ENCODE measurements around the gene DACH1.

The DACH1 gene

DNA sequence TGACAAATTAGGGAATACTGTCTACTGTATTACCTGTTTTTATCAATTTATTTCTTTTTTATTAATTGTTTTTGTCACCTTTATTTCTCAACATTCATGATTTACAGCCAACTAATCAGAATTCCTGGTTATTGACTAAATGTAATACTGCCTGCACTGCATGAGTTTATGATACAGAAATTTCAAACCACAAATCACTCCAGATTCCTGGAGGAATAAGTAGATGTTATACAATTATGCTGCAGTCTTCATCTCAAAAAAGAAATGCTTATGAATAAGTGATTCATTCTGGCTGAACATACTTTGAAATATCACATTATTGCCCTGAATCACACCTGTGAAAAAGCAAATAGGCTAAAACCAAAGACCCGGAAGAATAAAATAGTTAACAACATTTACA, 249.7 kb downstream of the DACH1 start:
- DNase-seq = no peak

DNA sequence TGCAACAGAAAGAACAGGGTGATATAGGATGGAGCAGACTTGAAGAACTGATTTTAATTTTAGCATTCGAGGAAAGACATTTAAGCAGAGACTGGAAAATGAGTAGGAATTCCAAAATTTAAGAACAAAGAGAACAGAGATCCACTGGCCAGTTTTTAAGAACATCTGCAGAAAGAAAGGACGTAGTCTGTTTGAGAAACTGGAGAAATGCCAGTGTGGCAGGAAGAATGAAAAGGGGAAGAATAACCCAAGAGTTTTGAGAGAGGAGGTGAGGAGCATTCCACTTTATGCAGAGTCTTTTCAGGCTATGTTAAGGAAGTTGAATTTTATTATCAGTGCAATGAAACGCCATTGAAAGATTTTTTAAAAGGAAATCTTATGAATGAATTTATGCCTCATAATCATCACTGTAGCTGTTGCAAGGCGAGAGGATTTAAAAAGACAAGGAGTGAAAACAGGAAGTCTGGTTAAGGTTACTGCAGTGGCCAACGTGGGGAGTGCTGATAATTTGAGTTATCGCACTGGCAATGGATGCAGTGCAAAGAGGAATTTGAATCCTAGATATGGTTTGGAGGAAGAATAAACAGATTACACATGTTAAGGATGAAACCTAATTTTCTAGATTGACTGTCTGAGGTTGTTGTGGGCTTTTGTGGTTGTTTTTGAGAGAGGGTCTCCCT, 253.8 kb downstream of the DACH1 start:
- no peak for DNase-seq

DNA sequence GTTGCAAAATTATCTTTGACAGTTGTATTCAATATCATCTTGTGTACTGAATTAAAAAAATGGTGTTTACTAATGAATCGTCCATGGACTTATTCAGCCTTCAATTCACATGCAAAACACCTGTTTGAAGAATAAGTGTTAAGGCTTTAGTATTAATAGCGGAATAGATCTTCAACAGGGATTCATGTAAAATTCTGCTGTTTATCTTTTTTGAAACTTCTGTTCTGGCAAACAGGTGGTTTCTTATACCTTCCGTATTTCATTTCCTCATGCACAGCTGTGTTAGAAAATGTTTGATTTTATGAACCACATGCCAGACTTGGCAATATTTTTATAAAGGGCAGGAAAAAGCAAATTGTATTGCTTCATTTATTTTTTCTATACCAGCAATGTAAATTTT, 255.7 kb downstream of the DACH1 start:
- DNase-seq = no peak

DNA sequence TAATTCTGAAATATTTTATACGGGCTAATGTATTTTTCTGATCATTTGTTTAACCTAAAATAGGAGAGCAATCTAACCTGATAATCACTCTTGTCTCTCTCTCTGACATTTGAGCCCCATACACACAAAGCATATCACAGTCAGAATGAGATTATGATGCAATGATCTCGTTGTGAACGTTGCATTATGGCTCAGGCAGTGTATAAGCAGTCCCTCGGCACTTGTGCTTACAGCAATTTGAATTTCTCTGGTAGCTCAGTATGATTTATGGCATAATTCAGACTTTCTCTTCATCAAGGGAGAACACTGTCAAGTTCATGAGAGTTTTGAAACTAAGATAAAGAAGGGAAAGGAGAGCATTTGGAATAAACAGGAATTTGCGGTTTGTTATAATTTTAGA, 256.1 kb downstream of the DACH1 start:
- DNase-seq = no peak

GRCh38 chr13:71609271-71609670, 257.7 kb downstream of the DACH1 start:
- no peak for DNase-seq

DNA sequence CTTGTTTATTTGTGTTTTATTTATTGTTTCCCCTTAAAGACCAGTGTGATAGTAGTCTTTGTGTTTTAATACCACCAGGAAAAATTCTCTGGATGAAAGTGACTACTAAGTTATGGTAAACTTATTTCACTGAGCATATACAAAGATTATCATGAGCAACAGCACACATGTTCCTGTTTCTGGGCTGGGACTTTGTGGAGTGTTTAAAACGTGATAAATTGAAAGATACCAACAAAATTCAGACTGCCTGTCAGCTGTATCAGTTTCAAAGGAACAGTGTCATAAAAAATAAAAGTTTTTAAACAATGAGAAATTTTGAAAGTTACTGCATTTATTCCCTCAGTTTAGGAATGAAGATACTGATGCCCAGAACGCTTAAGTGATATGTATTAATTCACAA, 259.4 kb downstream of the DACH1 start:
- no peak for DNase-seq

DNA sequence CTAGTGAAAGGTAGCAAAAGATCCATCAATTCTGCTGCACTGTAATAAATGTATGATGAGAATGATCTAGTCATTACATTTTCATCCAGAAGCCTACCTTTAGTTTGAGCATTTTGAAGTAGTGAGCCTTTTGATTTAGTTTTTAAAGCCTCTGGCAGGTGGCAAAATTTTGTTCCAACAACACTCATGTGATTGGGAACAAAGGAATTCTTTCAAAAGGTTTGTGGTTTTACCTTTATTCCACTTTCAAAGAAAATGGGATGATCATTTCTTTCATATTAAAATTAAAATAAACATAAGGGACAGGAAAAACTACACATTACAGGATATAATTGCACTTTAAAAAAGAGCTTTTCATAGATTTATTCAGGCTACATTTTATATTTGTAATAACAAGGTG, 260.2 kb downstream of the DACH1 start:
- DNase-seq = no peak

GRCh38 chr13:71605744-71606143, 261.3 kb downstream of the DACH1 start:
- no peak for DNase-seq

GRCh38 chr13:71603255-71603654, 263.7 kb downstream of the DACH1 start:
- no peak for DNase-seq

DNA sequence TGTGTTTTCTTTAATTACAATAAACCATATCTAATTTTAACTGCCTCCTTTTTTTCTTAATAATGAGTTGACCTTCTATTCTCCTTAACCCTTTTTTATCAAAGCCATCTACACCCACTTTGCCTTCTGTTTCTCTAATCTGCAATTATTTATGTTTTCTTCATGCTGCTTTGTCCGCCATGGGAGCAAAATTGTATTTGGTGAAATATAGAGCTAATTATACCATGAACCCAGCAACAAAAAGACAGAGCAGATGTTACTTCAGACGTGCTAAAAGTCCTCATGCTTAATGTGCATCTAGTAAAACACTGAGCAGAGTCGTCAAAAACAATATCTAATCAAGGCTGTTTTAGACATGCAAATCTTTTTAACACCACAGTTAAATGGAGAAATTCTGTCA, 264.7 kb downstream of the DACH1 start:
- no peak for DNase-seq

DNA sequence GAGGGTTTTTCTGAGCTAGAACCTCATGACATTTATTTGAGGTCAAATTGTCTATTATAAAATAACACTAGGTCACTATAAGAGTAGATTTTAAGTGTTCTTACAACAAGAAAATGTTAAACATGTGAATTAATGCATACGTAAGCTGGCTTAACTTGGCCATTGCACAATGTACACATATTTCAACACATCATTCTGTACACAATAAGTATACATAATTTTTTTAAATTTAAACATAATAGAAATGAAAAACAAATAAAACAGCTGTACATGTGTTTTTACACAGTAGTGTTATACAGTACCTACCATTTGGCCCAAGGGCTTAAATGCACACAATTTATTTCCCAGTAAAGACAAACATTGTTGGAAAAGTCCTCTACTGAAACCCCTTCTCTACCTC, 269.9 kb downstream of the DACH1 start:
- DNase-seq = no peak

GRCh38 chr13:71596116-71596515, 270.9 kb downstream of the DACH1 start:
- no peak for DNase-seq

- DNase-seq = no peak
Observed at GRCh38 chr13:71593566-71593965, 273.4 kb downstream of the DACH1 start.

DNA sequence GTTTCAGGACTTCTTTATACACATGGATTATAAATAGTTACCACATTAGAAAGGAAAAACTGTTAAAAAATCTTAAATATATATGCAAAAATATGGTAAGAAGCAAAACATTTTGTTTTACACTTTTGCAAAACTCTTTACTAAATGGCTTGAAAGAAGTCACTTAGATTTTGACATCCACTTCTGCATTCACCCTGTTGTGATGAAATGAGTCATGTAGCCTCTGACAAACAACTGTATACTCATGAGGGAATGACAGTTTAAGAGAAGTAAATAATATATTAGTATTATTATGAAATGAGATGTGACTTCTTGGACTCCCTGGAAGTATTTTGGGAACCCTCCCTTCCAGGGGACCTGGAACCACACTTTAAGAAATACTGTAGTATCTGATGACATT, 275.6 kb downstream of the DACH1 start:
- no peak for DNase-seq

GRCh38 chr13:71590654-71591148, 276.3 kb downstream of the DACH1 start:
- no peak for DNase-seq

GRCh38 chr13:71589032-71589431, 278.0 kb downstream of the DACH1 start:
- no peak for DNase-seq

- DNase-seq = no peak
Observed at GRCh38 chr13:71587817-71588216, 279.2 kb downstream of the DACH1 start.

DNA sequence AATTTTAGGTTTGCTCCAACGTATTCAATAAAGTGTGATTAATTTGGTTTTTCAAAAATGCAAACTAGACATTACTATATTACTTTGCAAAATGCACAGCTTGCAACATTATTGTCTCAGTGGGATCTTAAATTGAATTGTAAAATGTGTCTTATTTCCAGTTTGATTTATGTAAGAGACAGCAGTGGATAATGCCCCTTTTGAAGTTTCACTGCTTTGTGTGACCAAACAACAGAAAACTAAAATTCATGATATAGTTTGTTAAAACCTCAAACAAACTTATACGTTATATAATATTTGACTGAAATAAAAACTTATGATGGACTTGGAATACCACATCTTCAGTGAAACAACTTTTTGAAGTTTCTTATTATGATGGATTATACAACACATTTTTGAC, 279.8 kb downstream of the DACH1 start:
- no peak for DNase-seq

GRCh38 chr13:71583581-71583980, 283.4 kb downstream of the DACH1 start:
- no peak for DNase-seq

GRCh38 chr13:71580614-71581013, 286.4 kb downstream of the DACH1 start:
- DNase-seq = no peak

DNA sequence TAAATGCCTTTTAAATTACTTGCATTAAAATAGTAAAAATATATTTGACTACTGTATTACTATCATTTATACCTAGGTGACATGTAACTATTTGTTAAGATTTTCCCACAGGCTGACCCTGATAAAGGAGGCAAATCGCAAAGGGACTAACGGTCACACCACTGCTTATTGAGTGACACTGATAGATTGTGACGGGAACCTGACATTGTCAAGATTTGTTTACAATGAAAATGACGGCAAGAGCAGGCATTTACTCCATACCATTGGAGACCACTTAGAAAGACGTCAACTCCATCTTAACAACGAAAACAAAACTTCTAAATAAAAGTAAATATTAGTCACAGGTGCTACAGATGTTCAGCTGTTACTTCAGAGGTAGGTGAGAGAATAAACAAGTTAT, 289.0 kb downstream of the DACH1 start:
- DNase-seq = no peak

DNA sequence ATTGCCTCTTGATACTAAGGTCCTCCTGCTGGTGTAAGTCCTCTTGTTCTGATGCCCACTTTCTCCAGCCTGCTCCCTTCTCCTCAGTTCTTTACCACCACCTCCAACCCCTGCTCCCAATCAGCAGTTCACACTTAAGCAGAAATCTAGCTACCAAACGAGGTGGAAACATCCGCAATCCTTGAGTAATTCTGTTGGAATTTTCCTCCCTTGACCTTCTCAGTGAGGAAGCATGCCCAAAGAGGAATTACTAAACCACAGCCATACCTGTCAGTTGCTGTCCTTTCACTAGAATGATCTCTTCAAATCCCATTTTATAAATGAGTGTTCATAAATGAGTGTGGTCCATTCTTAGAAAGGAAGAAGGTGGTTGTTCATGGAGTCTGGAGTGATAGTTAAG, 289.9 kb downstream of the DACH1 start:
- peak; percentile 5 for DNase-seq

DNA sequence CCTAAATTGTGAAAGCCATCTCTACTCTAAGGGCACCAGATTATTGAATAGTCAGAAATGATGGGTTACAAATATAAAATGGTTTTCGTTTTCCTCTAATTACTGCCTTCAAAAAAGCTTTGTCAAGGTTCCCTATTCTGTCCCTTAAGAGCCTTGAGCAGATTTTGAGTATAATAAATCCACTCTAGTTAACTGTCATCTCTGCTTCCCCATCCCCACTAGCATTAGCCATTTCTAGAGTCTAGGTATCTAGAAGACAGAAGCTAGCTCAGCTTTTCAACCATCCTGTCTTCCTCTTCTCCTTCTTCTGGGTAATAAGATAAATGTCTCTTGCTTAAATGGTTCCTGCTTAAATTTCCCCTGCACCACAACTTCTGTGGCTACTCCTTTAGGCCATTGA, 290.4 kb downstream of the DACH1 start:
- DNase-seq = no peak

GRCh38 chr13:71546881-71547280, 320.1 kb downstream of the DACH1 start:
- DNase-seq = no peak

- DNase-seq = no peak
Observed at GRCh38 chr13:71540098-71540497, 326.9 kb downstream of the DACH1 start.
